HepG2 (cell line): ENCODE data around the gene SRRM2. TPM values are rescaled to one million over a fixed set of nuclear protein-coding genes. Genes with fewer than 3 reads are reported as not detected.
A peak's percentile ranks its signal among the peaks of the same experiment; 100 is the strongest.

Experiments used
- ARNTL ChIP-seq: sonication (generic); formaldehyde crosslinking; IDR thresholded peaks from 2 replicates; pipeline ENCODE4 v1.4.0; 2020; ENCODE audit warnings: mild to moderate bottlenecking, missing genetic modification reagents
- CSRNP2 ChIP-seq: sonication (generic); formaldehyde crosslinking; conservative IDR thresholded peaks from 2 replicates; pipeline ENCODE4 v1.8.0; 2022; ENCODE audit warnings: low read depth, missing genetic modification reagents
- FOSL2 ChIP-seq: sonication (generic); formaldehyde crosslinking; IDR thresholded peaks from 2 replicates; pipeline ENCODE4 v1.4.0; 2020; ENCODE audit warnings: missing genetic modification reagents
- GATA4 ChIP-seq: sonication (generic); IDR thresholded peaks from 2 replicates; pipeline ENCODE4 v1.6.1; 2016; ENCODE audit warnings: antibody characterized with exemption, low read depth, borderline replicate concordance
- HMG20A ChIP-seq: IDR thresholded peaks from 2 replicates; pipeline ENCODE4 v1.6.1; 2016; ENCODE audit warnings: borderline replicate concordance
- NKX3-1 ChIP-seq: sonication (generic); formaldehyde crosslinking; IDR thresholded peaks from 2 replicates; pipeline ENCODE4 v1.5.0; 2020; ENCODE audit warnings: missing genetic modification reagents
- PAX8 ChIP-seq: sonication (generic); formaldehyde crosslinking; IDR thresholded peaks from 2 replicates; pipeline ENCODE4 v1.8.0; 2022; ENCODE audit warnings: mild to moderate bottlenecking, missing genetic modification reagents, borderline replicate concordance
- PITX1 ChIP-seq: sonication (generic); formaldehyde crosslinking; IDR thresholded peaks from 2 replicates; pipeline ENCODE4 v1.5.1; 2020; ENCODE audit warnings: mild to moderate bottlenecking, missing genetic modification reagents
- RFXANK ChIP-seq: IDR thresholded peaks from 2 replicates; pipeline ENCODE4 v1.6.1; 2016
- TOE1 ChIP-seq: sonication (generic); formaldehyde crosslinking; IDR thresholded peaks from 2 replicates; pipeline ENCODE4 v1.4.0; 2020; ENCODE audit warnings: mild to moderate bottlenecking, missing genetic modification reagents
- ZBTB3 ChIP-seq: sonication (generic); formaldehyde crosslinking; IDR thresholded peaks from 2 replicates; pipeline ENCODE4 v1.4.0; 2020; ENCODE audit warnings: low read depth, mild to moderate bottlenecking, moderate library complexity, missing genetic modification reagents, borderline replicate concordance
- ZBTB49 ChIP-seq: sonication (generic); formaldehyde crosslinking; IDR thresholded peaks from 2 replicates; pipeline ENCODE4 v1.4.0; 2020; ENCODE audit warnings: missing genetic modification reagents, borderline replicate concordance
- ZNF232 ChIP-seq: sonication (generic); formaldehyde crosslinking; IDR thresholded peaks from 2 replicates; pipeline ENCODE4 v1.4.0; 2020; ENCODE audit warnings: missing genetic modification reagents, borderline replicate concordance
- ZNF441 ChIP-seq: sonication (generic); formaldehyde crosslinking; IDR thresholded peaks from 2 replicates; pipeline ENCODE4 v1.7.0; 2021; ENCODE audit warnings: missing genetic modification reagents, borderline replicate concordance
- ZNF816 ChIP-seq: sonication (generic); formaldehyde crosslinking; IDR thresholded peaks from 2 replicates; pipeline ENCODE4 v1.8.0; 2022; ENCODE audit warnings: missing genetic modification reagents, mild to moderate bottlenecking, borderline replicate concordance
- ZSCAN5A ChIP-seq: sonication (generic); formaldehyde crosslinking; IDR thresholded peaks from 2 replicates; pipeline ENCODE4 v1.8.0; 2022; ENCODE audit warnings: mild to moderate bottlenecking, missing genetic modification reagents, borderline replicate concordance
- polyA plus RNA-seq, 8 experiments: library from polyadenylated mRNA; depleted of rRNA in 3 of 8; stranded (reverse) in 7 of 8; unstranded in 1 of 8; fragments of >200 nt; fragmentation: Illumina TruSeq in 4 of 8; extraction: Trizol in 4 of 8; gene quantifications; 2 replicates each; pipeline versions ENCODE4 v1.2.1 to v1.2.3, GENCODE V29; 2011 to 2016; ENCODE audit warnings: low read depth in 4 of 8, missing spikeins in 1 of 8, mixed read lengths in 1 of 8; ENCODE audit not compliant: insufficient read depth in 1 of 8
- total RNA-seq, 5 experiments: library from RNA; depleted of rRNA; stranded (reverse); fragments of >200 nt; fragmentation: Illumina TruSeq; extraction: Trizol; gene quantifications; 2 replicates each; pipeline ENCODE4 v1.2.3, GENCODE V29; 2016; ENCODE audit warnings: low read depth in 1 of 5

SRRM2 gene
- total and polyA plus RNA-seq, 2 of the 13 experiments (the other 11 are each of a cell fraction or from before 2014, with no cell fraction given), result 50.4 to 112 TPM

- TF ChIP-seq PITX1, result no peak
- TF ChIP-seq ZBTB49, result no peak
- TF ChIP-seq TOE1 (CRISPR knock-in tag), result no peak
- no peak for TF ChIP-seq ZNF816 (CRISPR knock-in tag)
- no peak for TF ChIP-seq ZNF441
- no peak for TF ChIP-seq ZSCAN5A (CRISPR knock-in tag)
- TF ChIP-seq PAX8 (CRISPR knock-in tag), result no peak
- TF ChIP-seq FOSL2 (CRISPR knock-in tag), result peak; percentile 11; the same call in 1 of the 2 replicates
- TF ChIP-seq ZBTB3 (CRISPR knock-in tag), result no peak
- no peak for TF ChIP-seq NKX3-1 (CRISPR knock-in tag)
- TF ChIP-seq ZNF232 (CRISPR knock-in tag), result no peak
- TF ChIP-seq GATA4, result no peak
- TF ChIP-seq CSRNP2 (CRISPR knock-in tag), result no peak
- TF ChIP-seq ARNTL (CRISPR knock-in tag), result no peak
- no peak for TF ChIP-seq RFXANK (CRISPR knock-in tag)
- no peak for TF ChIP-seq HMG20A (CRISPR knock-in tag)
Observed at GRCh38 chr16:2739625-2740430, 12.6 kb upstream of the SRRM2 start (continued).
